Mesenchymal stem cell (in vitro differentiated cells and primary cell): ENCODE results near the gene ZNF532.

Source experiments
- DNase-seq: peaks from one replicate; pipeline ENCODE4 v3.0.0-alpha.2; 2013
- H2AFZ ChIP-seq: one replicate; pipeline ENCODE4 v1.6.1; 2013; ENCODE audit warnings: low read depth, mild to moderate bottlenecking, control low read depth, inconsistent platforms, low read length, moderate library complexity
- H2AK5ac ChIP-seq: 2 replicates; pipeline ENCODE4 v1.6.1; 2013; ENCODE audit warnings: low read length, moderate library complexity, mild to moderate bottlenecking, inconsistent platforms; ENCODE audit not compliant: severe bottlenecking
- H2BK120ac ChIP-seq: one replicate; pipeline ENCODE4 v1.6.1; 2013; ENCODE audit warnings: low read depth, mild to moderate bottlenecking, inconsistent platforms, low read length, moderate library complexity
- H2BK12ac ChIP-seq, 2 experiments: one replicate each; pipeline ENCODE4 v1.6.1; 2013; ENCODE audit warnings: inconsistent platforms in 2 of 2, low read length in 2 of 2, mild to moderate bottlenecking in 2 of 2, moderate library complexity in 2 of 2, control low read depth in 1 of 2
- H2BK15ac ChIP-seq: one replicate; pipeline ENCODE4 v1.6.1; 2013; ENCODE audit warnings: mild to moderate bottlenecking, low read depth, inconsistent platforms; ENCODE audit not compliant: poor library complexity, severe bottlenecking
- H2BK5ac ChIP-seq: 2 replicates; pipeline ENCODE4 v1.6.1; 2013; ENCODE audit warnings: low read depth, mild to moderate bottlenecking, low read length, control low read depth, inconsistent platforms; ENCODE audit not compliant: poor library complexity, severe bottlenecking
- H3K14ac ChIP-seq, 2 experiments: one replicate each; pipeline ENCODE4 v1.6.1; 2013; ENCODE audit warnings: inconsistent platforms in 2 of 2, low read length in 2 of 2, control low read depth in 1 of 2, mild to moderate bottlenecking in 1 of 2, moderate library complexity in 1 of 2
- H3K18ac ChIP-seq, 2 experiments: one replicate each; pipeline ENCODE4 v1.6.1; 2013; ENCODE audit warnings: inconsistent platforms in 2 of 2, low read length in 2 of 2, control low read depth in 1 of 2, low read depth in 1 of 2, mild to moderate bottlenecking in 1 of 2
- H3K23ac ChIP-seq, 2 experiments: one replicate each; pipeline ENCODE4 v1.6.1; 2013; ENCODE audit warnings: inconsistent platforms in 2 of 2, low read length in 2 of 2, mild to moderate bottlenecking in 2 of 2, moderate library complexity in 2 of 2, control low read depth in 1 of 2
- H3K27ac ChIP-seq: 2 replicates; pipeline ENCODE4 v1.5.1; 2013; ENCODE audit warnings: mild to moderate bottlenecking, moderate library complexity, low read length, control low read depth, inconsistent platforms; ENCODE audit not compliant: poor library complexity, severe bottlenecking
- H3K27me3 ChIP-seq, 2 experiments: 2 replicates each; pipeline versions ENCODE4 v1.6.1 to v1.7.0; 2013; ENCODE audit warnings: low read length in 2 of 2, mild to moderate bottlenecking in 2 of 2, moderate library complexity in 2 of 2, control low read depth in 1 of 2, inconsistent platforms in 1 of 2; ENCODE audit not compliant: control insufficient read depth in 1 of 2, insufficient read depth in 1 of 2
- H3K36me3 ChIP-seq, 2 experiments: 2 replicates each; pipeline versions ENCODE4 v1.6.1 to v1.7.0; 2013; ENCODE audit warnings: low read length in 2 of 2, control low read depth in 1 of 2, inconsistent platforms in 1 of 2, low read depth in 1 of 2, mild to moderate bottlenecking in 1 of 2; ENCODE audit not compliant: insufficient read depth in 2 of 2, control insufficient read depth in 1 of 2
- H3K4ac ChIP-seq, 2 experiments: one replicate each; pipeline ENCODE4 v1.6.1; 2013; ENCODE audit warnings: inconsistent platforms in 2 of 2, low read length in 2 of 2, mild to moderate bottlenecking in 2 of 2, moderate library complexity in 2 of 2, control low read depth in 1 of 2, low read depth in 1 of 2
- H3K4me1 ChIP-seq: 2 replicates; pipeline ENCODE4 v1.6.1; 2013; ENCODE audit warnings: low read depth, low read length, control low read depth; ENCODE audit not compliant: control insufficient read depth, insufficient read depth
- H3K4me2 ChIP-seq: 2 replicates; pipeline ENCODE4 v1.6.1; 2013; ENCODE audit warnings: low read length, mild to moderate bottlenecking, inconsistent platforms; ENCODE audit not compliant: poor library complexity, severe bottlenecking
- H3K4me3 ChIP-seq, 2 experiments: 2 replicates each; pipeline versions ENCODE4 v1.5.1 to v1.7.0; 2013; ENCODE audit warnings: low read length in 2 of 2, mild to moderate bottlenecking in 2 of 2, control low read depth in 1 of 2, low read depth in 1 of 2; ENCODE audit not compliant: insufficient read depth in 1 of 2
- H3K79me1 ChIP-seq: replicated peaks from 2 replicates; pipeline ENCODE4 v1.6.1; 2013; ENCODE audit warnings: mild to moderate bottlenecking, control low read depth, low read length, inconsistent platforms; ENCODE audit not compliant: poor library complexity, severe bottlenecking
- H3K9ac ChIP-seq: 2 replicates; pipeline ENCODE4 v1.7.0; 2013; ENCODE audit warnings: mild to moderate bottlenecking, low read length, moderate library complexity
- H3K9me3 ChIP-seq: 2 replicates; pipeline ENCODE4 v1.7.0; 2013; ENCODE audit warnings: mild to moderate bottlenecking, low read length; ENCODE audit not compliant: control insufficient read depth
- H4K8ac ChIP-seq: one replicate; pipeline ENCODE4 v1.6.1; 2013; ENCODE audit warnings: inconsistent platforms, mild to moderate bottlenecking, low read length, moderate library complexity
- H4K91ac ChIP-seq: one replicate; pipeline ENCODE4 v1.6.1; 2013; ENCODE audit warnings: mild to moderate bottlenecking, low read length, inconsistent platforms
- WGBS: methylation state at CpG from one replicate; pipeline ENCODE4 v1.1.7; 2013; ENCODE audit warnings: mixed read lengths; 5-methylcytosine and 5-hydroxymethylcytosine counted together

Gene ZNF532

GRCh38 chr18:58838165-58838860 is 26.4 kb upstream of the ZNF532 start:
- Histone ChIP-seq H3K9ac (no peak overlapping the region), H2BK15ac (no peak overlapping the region), H3K4me3 (no peak overlapping the region), H4K91ac (no peak overlapping the region), H2BK120ac (no peak overlapping the region), H3K4ac (no peak overlapping the region), H4K8ac (no peak overlapping the region), H3K27me3 (no peaks in the 10 kb centered on the region), H3K23ac (peak overlapping the region in 1 of 2 experiments; percentile 23), H3K4me1 (no peaks in the 10 kb centered on the region), H2BK12ac (no peak overlapping the region), H3K27ac (no peak overlapping the region), H3K18ac (no peak overlapping the region), H3K36me3 (no peaks in the 10 kb centered on the region), H2AFZ (no peak overlapping the region), H3K9me3 (no peaks in the 10 kb centered on the region), H2BK5ac (no peak overlapping the region), H3K79me1 (no peaks in the 10 kb centered on the region), H3K4me2 (no peak overlapping the region), H3K14ac (no peak overlapping the region), H2AK5ac (no peak overlapping the region)
- no peak for DNase-seq
- WGBS: 97% methylated on average over 5 of the region's 5 CpGs

GRCh38 chr18:58838946-58839345 is 25.7 kb upstream of the ZNF532 start:
- no peaks in the 10 kb centered on the region for H3K9me3 ChIP-seq
- WGBS: 99% methylated on average over 6 of the region's 6 CpGs
- no peak overlapping the region for H2BK15ac ChIP-seq
- no peak overlapping the region for H3K4me3 ChIP-seq
- H2BK12ac ChIP-seq: no peak overlapping the region
- no peaks in the 10 kb centered on the region for H3K79me1 ChIP-seq
- no peak overlapping the region for H3K9ac ChIP-seq
- H2BK120ac ChIP-seq: no peak overlapping the region
- H3K36me3 ChIP-seq: no peaks in the 10 kb centered on the region
- no peak for DNase-seq
- no peak overlapping the region for H3K4me2 ChIP-seq
- no peak overlapping the region for H3K4ac ChIP-seq
- H3K23ac ChIP-seq: no peak overlapping the region
- no peak overlapping the region for H4K8ac ChIP-seq
- no peak overlapping the region for H2AFZ ChIP-seq
- H3K27ac ChIP-seq: no peak overlapping the region
- H3K4me1 ChIP-seq: no peaks in the 10 kb centered on the region
- no peaks in the 10 kb centered on the region for H3K27me3 ChIP-seq
- no peak overlapping the region for H2BK5ac ChIP-seq
- no peak overlapping the region for H4K91ac ChIP-seq
- H3K18ac ChIP-seq: no peak overlapping the region
- H3K14ac ChIP-seq: no peak overlapping the region
- no peak overlapping the region for H2AK5ac ChIP-seq

- WGBS: 78% methylated on average over 10 of the region's 11 CpGs
- no peak overlapping the region for H3K4me2 ChIP-seq
- H2BK5ac ChIP-seq: no peak overlapping the region
- H3K4ac ChIP-seq: no peak overlapping the region
- H3K27ac ChIP-seq: no peak overlapping the region
- no peaks in the 10 kb centered on the region for H3K9me3 ChIP-seq
- no peak overlapping the region for H2BK15ac ChIP-seq
- H2AFZ ChIP-seq: no peak overlapping the region
- no peak overlapping the region for H4K91ac ChIP-seq
- peak overlapping the region in 1 of 2 experiments; percentile 29 for H3K18ac ChIP-seq
- no peak overlapping the region for H2BK120ac ChIP-seq
- no peak overlapping the region for H3K9ac ChIP-seq
- H3K4me3 ChIP-seq: no peak overlapping the region
- no peaks in the 10 kb centered on the region for H3K27me3 ChIP-seq
- no peaks in the 10 kb centered on the region for H3K79me1 ChIP-seq
- H4K8ac ChIP-seq: no peak overlapping the region
- H3K23ac ChIP-seq: no peak overlapping the region
- peaks cover 5% of the 10 kb centered on the region for H3K4me1 ChIP-seq
- H2AK5ac ChIP-seq: no peak overlapping the region
- no peak for DNase-seq
- no peaks in the 10 kb centered on the region for H3K36me3 ChIP-seq
- H3K14ac ChIP-seq: peak overlapping the region in 1 of 2 experiments; percentile 45
- H2BK12ac ChIP-seq: no peak overlapping the region
Observed at GRCh38 chr18:58842978-58843687, 21.5 kb upstream of the ZNF532 start.

- Histone ChIP-seq H3K9ac (no peak overlapping the region), H3K27ac (no peak overlapping the region), H2BK120ac (no peak overlapping the region), H4K8ac (no peak overlapping the region), H3K4me3 (no peak overlapping the region), H3K27me3 (no peaks in the 10 kb centered on the region), H2AFZ (no peak overlapping the region), H3K18ac (no peak overlapping the region), H3K9me3 (no peaks in the 10 kb centered on the region), H3K79me1 (no peaks in the 10 kb centered on the region), H3K14ac (no peak overlapping the region), H3K23ac (no peak overlapping the region), H3K4me1 (peaks cover 5% of the 10 kb centered on the region), H2BK5ac (no peak overlapping the region), H2BK15ac (no peak overlapping the region), H2BK12ac (no peak overlapping the region), H2AK5ac (no peak overlapping the region), H3K36me3 (no peaks in the 10 kb centered on the region), H3K4me2 (no peak overlapping the region), H4K91ac (no peak overlapping the region), H3K4ac (no peak overlapping the region)
- no peak for DNase-seq
- 70% methylated on average over 2 of the region's 2 CpGs for WGBS
Observed at GRCh38 chr18:58843688-58844035, 21.0 kb upstream of the ZNF532 start.
